IPS-15b (cell line): ENCODE measurements around the gene TRIM44.

ENCODE experiments used
- H3K27me3 ChIP-seq: one replicate; pipeline ENCODE4 v1.6.1; 2013; ENCODE audit warnings: low read length; ENCODE audit not compliant: control insufficient read depth, insufficient read depth
- H3K36me3 ChIP-seq: one replicate; pipeline ENCODE4 v1.6.1; 2013; ENCODE audit warnings: low read length; ENCODE audit not compliant: control insufficient read depth, insufficient read depth
- H3K4me1 ChIP-seq: one replicate; pipeline ENCODE4 v1.6.1; 2013; ENCODE audit warnings: mild to moderate bottlenecking, low read length; ENCODE audit not compliant: control insufficient read depth, insufficient read depth
- H3K4me3 ChIP-seq: one replicate; pipeline ENCODE4 v1.5.1; 2013; ENCODE audit warnings: low read depth, low read length
- H3K9ac ChIP-seq: one replicate; pipeline ENCODE4 v1.6.1; 2013; ENCODE audit warnings: low read depth, mild to moderate bottlenecking, low read length
- H3K9me3 ChIP-seq: one replicate; pipeline ENCODE4 v1.6.1; 2013; ENCODE audit warnings: mild to moderate bottlenecking, low read length; ENCODE audit not compliant: control insufficient read depth, insufficient read depth

Gene TRIM44, protein sequence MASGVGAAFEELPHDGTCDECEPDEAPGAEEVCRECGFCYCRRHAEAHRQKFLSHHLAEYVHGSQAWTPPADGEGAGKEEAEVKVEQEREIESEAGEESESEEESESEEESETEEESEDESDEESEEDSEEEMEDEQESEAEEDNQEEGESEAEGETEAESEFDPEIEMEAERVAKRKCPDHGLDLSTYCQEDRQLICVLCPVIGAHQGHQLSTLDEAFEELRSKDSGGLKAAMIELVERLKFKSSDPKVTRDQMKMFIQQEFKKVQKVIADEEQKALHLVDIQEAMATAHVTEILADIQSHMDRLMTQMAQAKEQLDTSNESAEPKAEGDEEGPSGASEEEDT

DNA sequence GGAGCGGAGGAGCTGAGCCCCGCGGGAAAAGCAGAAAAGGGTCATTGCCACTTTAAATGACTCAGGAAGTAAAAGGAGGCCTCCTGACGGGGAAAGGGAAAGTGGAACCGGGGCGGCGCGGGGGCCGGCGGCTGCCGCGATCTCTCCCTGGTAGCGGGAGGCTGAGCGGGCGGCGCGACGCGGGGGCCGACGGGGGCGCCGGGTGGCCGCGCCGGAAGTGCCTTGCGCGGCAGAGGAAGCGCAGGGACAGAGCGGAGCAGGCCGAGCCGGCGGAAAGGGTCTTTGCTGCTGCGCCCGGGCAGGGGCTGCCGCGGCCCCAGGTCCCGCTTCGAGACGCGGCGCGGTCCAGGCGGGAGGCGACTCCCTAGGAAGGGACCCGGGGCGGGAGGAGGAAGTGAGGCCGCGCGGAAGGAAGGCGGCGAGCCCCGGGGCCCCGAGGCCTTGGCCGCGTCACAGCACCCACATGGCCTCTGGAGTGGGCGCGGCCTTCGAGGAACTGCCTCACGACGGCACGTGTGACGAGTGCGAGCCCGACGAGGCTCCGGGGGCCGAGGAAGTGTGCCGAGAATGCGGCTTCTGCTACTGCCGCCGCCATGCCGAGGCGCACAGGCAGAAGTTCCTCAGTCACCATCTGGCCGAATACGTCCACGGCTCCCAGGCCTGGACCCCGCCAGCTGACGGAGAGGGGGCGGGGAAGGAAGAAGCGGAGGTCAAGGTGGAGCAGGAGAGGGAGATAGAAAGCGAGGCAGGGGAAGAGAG, at the start of gene TRIM44:
TSS of gene TRIM44 (plus strand) at position 127 of the 759 bp plus-strand sequence. CDS start at position 464, 337 bp downstream.
- peak within 1 kb of the TSS; percentile 64 for H3K4me3 ChIP-seq
- peaks cover 4% of the 10 kb centered on the region for H3K9me3 ChIP-seq
- H3K9ac ChIP-seq, result no peak within 1 kb of the TSS
- H3K27me3 ChIP-seq, result peaks cover 36% of the 10 kb centered on the region
- no peaks in the 10 kb centered on the region for H3K4me1 ChIP-seq
- H3K36me3 ChIP-seq, result no peaks in the 10 kb centered on the region

DNA sequence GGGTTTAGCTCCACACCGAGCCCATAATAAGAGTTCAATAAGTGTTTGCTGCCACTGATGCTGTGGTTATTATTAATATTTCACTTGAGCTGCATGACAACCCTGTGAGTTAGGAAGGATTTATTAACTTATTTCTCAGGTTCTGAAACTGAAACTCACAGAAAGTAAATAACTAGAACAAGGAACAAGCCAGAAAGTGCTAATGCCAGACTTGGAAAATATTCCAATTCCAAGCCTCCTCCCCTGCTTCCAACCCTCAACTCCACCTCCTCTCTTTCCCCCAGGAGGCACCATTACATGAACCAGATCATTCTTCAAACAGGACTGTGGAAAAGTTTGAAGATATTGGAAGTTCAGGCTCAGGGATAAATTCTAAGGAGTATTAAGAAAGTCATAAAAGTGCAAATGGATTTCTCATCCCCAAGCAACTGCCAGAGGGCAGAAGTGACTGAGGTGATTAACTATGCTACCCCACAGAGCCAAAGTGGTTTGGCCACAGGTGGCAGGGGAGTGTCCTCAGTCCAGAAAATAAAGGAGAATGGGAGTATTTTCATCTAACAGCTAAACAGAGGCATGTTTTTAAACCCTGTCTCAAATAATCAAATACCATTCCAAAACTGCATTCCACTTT, 47.5 kb upstream of the TRIM44 start:
- no peaks in the 10 kb centered on the region for H3K9me3 ChIP-seq
- peaks cover 26% of the 10 kb centered on the region for H3K27me3 ChIP-seq
- no peaks in the 10 kb centered on the region for H3K36me3 ChIP-seq
- no peak overlapping the region for H3K9ac ChIP-seq
- H3K4me1 ChIP-seq, result peaks cover 7% of the 10 kb centered on the region
- no peak overlapping the region for H3K4me3 ChIP-seq

DNA sequence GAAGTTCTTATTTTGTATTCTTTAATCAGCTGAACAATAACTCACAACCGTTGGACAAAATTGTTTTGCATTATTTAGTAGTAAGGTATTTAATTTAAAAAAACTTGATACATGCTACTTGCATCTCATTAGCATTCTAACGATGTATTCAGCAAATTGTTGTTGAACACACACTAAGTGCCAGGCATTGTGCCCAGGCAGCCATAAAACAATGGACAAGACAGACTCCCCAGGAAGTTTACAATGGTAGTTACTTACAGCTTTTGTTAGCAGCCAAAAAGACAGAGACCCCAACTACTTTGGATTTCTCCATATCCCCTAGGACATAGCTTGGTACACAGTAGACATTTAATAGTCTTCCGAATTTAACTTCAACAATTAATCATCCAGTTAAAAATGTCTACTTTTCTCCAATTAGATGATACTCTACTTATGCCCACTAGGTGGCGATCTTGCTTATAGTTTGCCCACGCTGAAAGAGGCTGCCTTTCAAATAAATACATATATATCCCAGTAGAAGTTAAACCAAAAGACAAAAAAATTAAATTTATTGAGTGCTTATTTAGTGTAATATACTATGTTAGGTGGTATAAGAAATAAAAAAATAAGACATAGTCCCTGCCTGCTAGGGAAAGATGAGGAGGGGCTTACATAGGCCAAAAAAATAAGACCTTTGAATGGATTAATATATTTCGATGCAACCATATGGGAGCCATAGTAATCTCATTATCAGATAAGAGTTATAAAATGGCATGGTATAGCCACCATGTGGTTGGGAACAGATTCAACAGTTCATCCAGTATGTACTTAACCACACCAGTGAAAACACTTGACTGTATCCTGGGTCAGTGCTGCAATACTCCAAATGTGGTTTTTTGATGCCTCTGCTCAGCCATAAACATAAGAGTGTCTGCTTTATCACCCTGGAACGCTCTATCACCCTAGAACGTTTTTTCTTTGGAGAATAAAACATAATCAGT, 46.4 kb upstream of the TRIM44 start:
- Histone ChIP-seq H3K9me3 (no peaks in the 10 kb centered on the region), H3K4me3 (no peak overlapping the region), H3K9ac (no peak overlapping the region), H3K27me3 (peaks cover 37% of the 10 kb centered on the region), H3K4me1 (peaks cover 7% of the 10 kb centered on the region), H3K36me3 (no peaks in the 10 kb centered on the region)

DNA sequence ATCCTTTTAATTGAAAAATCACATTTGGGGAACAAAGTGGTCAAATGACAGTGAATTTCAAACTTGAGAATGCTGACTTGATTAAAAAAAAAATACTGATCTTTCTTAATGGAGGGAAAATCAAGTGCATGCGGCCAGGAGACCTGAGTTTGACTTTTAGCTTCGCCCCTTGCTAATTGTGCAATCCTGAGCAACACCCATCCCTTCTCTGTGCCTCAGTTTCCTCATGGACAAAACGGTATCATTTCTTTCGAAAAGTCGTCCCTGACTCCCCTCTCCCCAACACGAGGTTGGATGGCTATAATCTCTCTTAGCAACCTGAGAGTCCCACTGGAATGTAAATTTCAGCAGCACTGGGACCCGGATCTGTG, 45.3 kb upstream of the TRIM44 start:
- H3K9ac ChIP-seq, result no peak overlapping the region
- no peaks in the 10 kb centered on the region for H3K36me3 ChIP-seq
- peaks cover 36% of the 10 kb centered on the region for H3K27me3 ChIP-seq
- H3K4me3 ChIP-seq, result peak overlapping the region; percentile 39
- peaks cover 7% of the 10 kb centered on the region for H3K4me1 ChIP-seq
- no peaks in the 10 kb centered on the region for H3K9me3 ChIP-seq

DNA sequence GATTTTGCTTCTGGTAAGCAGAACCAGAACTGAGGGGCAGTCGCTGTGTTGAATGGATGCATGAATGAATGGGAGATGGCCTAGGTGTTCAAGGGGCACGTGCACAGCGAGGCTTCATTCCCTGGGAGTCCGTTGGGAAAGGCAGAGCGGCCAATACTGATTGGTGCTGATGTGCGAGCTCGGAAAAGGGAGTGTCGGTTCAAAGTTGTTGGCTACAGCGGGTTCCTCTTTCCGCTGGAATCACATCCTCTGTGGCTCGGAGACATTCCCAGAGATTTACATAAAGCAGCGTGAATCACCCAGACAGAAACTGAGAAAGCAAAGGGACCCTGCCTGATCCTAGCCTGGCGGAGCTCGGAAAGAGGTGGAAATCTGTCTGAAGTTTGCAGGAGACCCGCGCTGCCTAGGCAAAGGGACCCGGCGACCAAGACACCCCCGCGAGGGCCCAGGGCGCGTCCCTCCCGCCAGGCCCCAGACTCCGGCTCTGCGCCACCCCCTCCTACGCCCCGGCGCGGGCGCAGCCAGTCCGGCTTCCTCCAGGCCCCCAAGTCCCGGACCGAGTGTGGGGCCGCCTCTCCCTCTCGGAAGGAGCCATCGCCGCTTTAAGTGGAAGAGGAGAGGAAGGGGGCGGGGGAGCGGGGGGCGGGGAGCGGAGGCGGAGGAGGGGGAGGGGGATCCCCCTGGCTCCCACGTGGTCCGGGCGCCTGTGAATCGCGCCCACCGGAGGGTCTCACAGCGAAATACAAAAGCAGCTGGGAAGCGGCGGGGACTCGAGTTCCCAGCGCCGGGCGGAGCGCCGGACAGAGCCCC, 44.7 kb upstream of the TRIM44 start, which contains the start of gene FJX1:
TSS of gene FJX1 (plus strand) at position 774 of the 810 bp plus-strand sequence. CDS start 177 bp downstream, outside the sequence.
- H3K4me3 ChIP-seq, result peak within 1 kb of the TSS; percentile 63
- H3K36me3 ChIP-seq, result no peaks in the 10 kb centered on the region
- peaks cover 7% of the 10 kb centered on the region for H3K4me1 ChIP-seq
- H3K9me3 ChIP-seq, result no peaks in the 10 kb centered on the region
- H3K27me3 ChIP-seq, result peaks cover 35% of the 10 kb centered on the region
- no peak within 1 kb of the TSS for H3K9ac ChIP-seq

DNA sequence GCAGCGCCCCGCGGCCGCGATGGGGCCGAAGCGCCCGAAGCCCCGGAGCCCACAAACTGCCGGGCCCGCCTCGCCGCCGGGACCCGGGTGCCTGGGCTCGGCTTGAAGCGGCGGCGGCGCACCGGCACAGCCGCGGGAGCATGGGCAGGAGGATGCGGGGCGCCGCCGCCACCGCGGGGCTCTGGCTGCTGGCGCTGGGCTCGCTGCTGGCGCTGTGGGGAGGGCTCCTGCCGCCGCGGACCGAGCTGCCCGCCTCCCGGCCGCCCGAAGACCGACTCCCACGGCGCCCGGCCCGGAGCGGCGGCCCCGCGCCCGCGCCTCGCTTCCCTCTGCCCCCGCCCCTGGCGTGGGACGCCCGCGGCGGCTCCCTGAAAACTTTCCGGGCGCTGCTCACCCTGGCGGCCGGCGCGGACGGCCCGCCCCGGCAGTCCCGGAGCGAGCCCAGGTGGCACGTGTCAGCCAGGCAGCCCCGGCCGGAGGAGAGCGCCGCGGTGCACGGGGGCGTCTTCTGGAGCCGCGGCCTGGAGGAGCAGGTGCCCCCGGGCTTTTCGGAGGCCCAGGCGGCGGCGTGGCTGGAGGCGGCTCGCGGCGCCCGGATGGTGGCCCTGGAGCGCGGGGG, 44.0 kb upstream of the TRIM44 start:
- no peaks in the 10 kb centered on the region for H3K36me3 ChIP-seq
- no peaks in the 10 kb centered on the region for H3K9me3 ChIP-seq
- H3K9ac ChIP-seq, result no peak overlapping the region
- H3K4me1 ChIP-seq, result peaks cover 7% of the 10 kb centered on the region
- H3K4me3 ChIP-seq, result peak overlapping the region; percentile 63
- H3K27me3 ChIP-seq, result peaks cover 36% of the 10 kb centered on the region

DNA sequence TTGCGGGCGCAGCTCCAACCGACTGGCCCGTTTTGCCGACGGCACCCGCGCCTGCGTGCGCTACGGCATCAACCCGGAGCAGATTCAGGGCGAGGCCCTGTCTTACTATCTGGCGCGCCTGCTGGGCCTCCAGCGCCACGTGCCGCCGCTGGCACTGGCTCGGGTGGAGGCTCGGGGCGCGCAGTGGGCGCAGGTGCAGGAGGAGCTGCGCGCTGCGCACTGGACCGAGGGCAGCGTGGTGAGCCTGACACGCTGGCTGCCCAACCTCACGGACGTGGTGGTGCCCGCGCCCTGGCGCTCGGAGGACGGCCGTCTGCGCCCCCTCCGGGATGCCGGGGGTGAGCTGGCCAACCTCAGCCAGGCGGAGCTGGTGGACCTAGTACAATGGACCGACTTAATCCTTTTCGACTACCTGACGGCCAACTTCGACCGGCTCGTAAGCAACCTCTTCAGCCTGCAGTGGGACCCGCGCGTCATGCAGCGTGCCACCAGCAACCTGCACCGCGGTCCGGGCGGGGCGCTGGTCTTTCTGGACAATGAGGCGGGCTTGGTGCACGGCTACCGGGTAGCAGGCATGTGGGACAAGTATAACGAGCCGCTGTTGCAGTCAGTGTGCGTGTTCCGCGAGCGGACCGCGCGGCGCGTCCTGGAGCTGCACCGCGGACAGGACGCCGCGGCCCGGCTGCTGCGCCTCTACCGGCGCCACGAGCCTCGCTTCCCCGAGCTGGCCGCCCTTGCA, 43.3 kb upstream of the TRIM44 start:
- H3K27me3 ChIP-seq, result peaks cover 39% of the 10 kb centered on the region

DNA sequence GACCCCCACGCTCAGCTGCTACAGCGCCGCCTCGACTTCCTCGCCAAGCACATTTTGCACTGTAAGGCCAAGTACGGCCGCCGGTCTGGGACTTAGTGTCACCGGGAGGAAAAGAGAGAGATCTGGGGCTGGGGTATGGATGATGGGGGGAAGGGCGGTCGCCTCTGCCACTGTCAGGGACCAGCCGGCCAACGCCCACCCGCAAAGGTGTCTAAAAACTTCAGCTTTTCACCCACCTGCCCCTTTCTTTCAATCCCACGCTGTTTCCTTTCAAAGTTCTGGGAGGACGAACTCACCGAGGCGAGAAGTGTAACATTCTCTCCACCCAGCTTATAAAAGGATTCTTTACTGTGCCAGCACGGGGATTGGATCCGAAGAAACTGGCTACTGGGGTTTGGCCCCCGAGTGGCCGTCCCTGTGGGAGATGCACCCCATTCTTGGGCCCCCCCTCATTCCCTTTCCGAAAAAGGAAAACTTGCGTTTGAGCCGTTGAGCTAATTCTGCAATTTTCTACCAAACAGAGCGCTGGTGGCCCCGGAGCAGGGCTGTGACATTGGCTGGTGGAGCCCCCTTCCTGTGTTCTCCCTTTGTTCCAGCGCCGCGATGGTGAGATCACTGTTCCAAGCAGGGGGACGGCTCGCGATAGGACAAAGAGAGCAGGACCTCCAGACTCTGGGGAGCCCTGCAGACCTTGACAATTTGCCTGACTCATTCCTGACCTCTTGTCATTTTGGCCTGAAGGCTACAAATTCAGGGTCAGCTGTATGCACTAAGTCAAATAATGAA, 42.5 kb upstream of the TRIM44 start:
- Histone ChIP-seq H3K4me1 (peaks cover 7% of the 10 kb centered on the region), H3K36me3 (no peaks in the 10 kb centered on the region), H3K9me3 (no peaks in the 10 kb centered on the region), H3K9ac (no peak overlapping the region), H3K27me3 (peaks cover 39% of the 10 kb centered on the region), H3K4me3 (peak overlapping the region; percentile 63)

More for the DNA sequence above, 43.3 kb upstream of the TRIM44 start:
- Histone ChIP-seq H3K36me3 (no peaks in the 10 kb centered on the region), H3K4me1 (peaks cover 7% of the 10 kb centered on the region), H3K4me3 (peak overlapping the region; percentile 63), H3K9ac (no peak overlapping the region), H3K9me3 (no peaks in the 10 kb centered on the region)

DNA sequence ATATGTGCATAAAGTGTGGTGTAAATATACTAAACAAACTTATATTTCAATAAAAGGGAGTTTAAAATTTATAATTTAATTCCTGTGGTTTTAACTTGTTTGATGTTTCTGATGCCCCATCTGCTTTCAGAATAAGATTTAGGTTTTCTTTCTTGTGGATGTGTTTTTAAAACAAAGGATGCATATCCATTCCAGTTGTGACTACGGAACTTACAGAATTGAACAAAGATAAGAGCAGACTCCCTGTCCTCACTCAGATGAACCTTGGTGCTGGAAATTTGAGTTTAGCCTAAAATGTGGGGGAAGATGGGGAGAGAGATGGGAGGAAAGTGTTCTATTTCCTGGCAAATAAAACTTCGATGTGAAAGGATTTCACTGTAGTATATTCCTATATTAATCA, 41.8 kb upstream of the TRIM44 start:
- Histone ChIP-seq H3K4me1 (peaks cover 2% of the 10 kb centered on the region), H3K4me3 (peak overlapping the region; percentile 63), H3K9ac (no peak overlapping the region), H3K36me3 (no peaks in the 10 kb centered on the region), H3K27me3 (peaks cover 39% of the 10 kb centered on the region), H3K9me3 (no peaks in the 10 kb centered on the region)
